ENCODE data around the gene PEA15.

- TF ChIP-seq CTCF (IDR thresholded peaks at IDR 0.05) = peak; percentile 43
- TF ChIP-seq REST (IDR thresholded peaks at IDR 0.05; ENCODE audit: insufficient read depth in 1 of 2, low read depth in 2 of 2, low read length in 1 of 2) = no peak
- no peak for TF ChIP-seq POLR2AphosphoS5 (IDR thresholded peaks at IDR 0.05; ENCODE audit: low read depth, low read length)
- TF ChIP-seq TCF7L2 (IDR thresholded peaks at IDR 0.05; ENCODE audit: low read depth, low read length) = no peak
Measured at GRCh38 chr1:160161965-160162705, 43.0 kb upstream of the PEA15 start.
